Pancreas (tissue), 10 donors: ENCODE measurements around the gene LAMA2. TPM values are rescaled to one million over a fixed set of nuclear protein-coding genes. Genes with fewer than 3 reads are reported as not detected.

Experiments
- ATAC-seq, 4 donors: fragments of 200-7000 bp; cut with Tn5 transposase; one replicate each; pipeline versions ENCODE4 v1.8.0 to v1.9.1; 2020; ENCODE audit warnings: mild to moderate bottlenecking in 4 of 4, moderate library complexity in 4 of 4
- DNase-seq, 6 donors: peaks; one replicate each; pipeline ENCODE4 v3.0.0-alpha.2; 2020
- FAIRE-seq: peaks from 2 replicates; lab custom pipeline; 2012; peaks lifted over from hg19 to GRCh38; lab: Jason Lieb, UNC
- H3K27ac ChIP-seq, 4 donors: fragments of 200-600 bp; sonication (generic); 1 replicate in 3 of 4; 2 replicates in 1 of 4; pipeline versions ENCODE4 v1.5.0 to v1.8.0; 2020
- H3K27me3 ChIP-seq, 4 donors: fragments of 200-600 bp; one replicate each; pipeline ENCODE4 v1.8.0; 2021
- H3K36me3 ChIP-seq, 3 donors: fragments of 200-600 bp; sonication (generic) in 1 of 3; one replicate each; pipeline versions ENCODE4 v1.5.0 to v1.8.0; 2020 to 2021
- H3K4me1 ChIP-seq, 3 donors: fragments of 200-600 bp; one replicate each; pipeline ENCODE4 v1.8.0; 2021
- H3K4me3 ChIP-seq, 4 donors: fragments of 200-600 bp; sonication (generic) in 2 of 4; one replicate each; pipeline versions ENCODE4 v1.5.0 to v1.8.0; 2020 to 2021
- H3K9me3 ChIP-seq, 4 donors: fragments of 200-600 bp; one replicate each; pipeline ENCODE4 v1.8.0; 2021
- WGBS, 2 donors: extraction: QIAGEN DNeasy Blood & Tissue Kit; methylation state at CpG; one replicate each; pipeline ENCODE4 v1.1.7; 2013; 5-methylcytosine and 5-hydroxymethylcytosine counted together
- intact Hi-C, 3 donors: fragments of 100-400 bp; cut with DNase I; formaldehyde crosslinking; loops; one replicate each; pipeline versions ENCODE4 v1.11.1 to v1.14.2; 2022
- polyA plus RNA-seq, 2 donors: library from polyadenylated mRNA; stranded (reverse); fragments of 200-250 nt; gene quantifications; one replicate each; pipeline ENCODE4 v1.2.3, GENCODE V29; 2013
- total RNA-seq, 6 donors: library from RNA; stranded (reverse); fragmentation: NEBNext Ultra II Directional in 4 of 6; extraction: Animal tissue kit (Norgen Biotek cat#: 25700) in 4 of 6; gene quantifications; one replicate each; pipeline versions ENCODE4 v1.2.1 to v1.2.4, GENCODE V29; 2021 to 2023
- TF ChIP-seq, protein P1 (sequence below), 4 donors: fragments of 200-600 bp; sonication (generic) in 3 of 4; IDR thresholded peaks; one replicate each; pipeline versions ENCODE4 v1.5.0 to v1.8.0; 2021; ENCODE audit warnings: antibody characterized with exemption in 4 of 4
- donor health status: healthy with polysubstance abuse.
- donor health status: DM: no; HTN: no; CAD: no; lungs with moderate emphysema.
- donor health status: DM: no; HTN: no; CAD: no.
- donor health status: control.
- donor health status: control.
- donor health status: Bipolar disorder and iron deficiency.
- donor health status: DM: yes; HTN: yes; CAD: no.
- donor health status: DM: no; HTN: no; CAD: no.
- donor health status: DM: no; HTN: no; CAD: no.
- donor health status: DM: yes; HTN: yes; CAD: no.

LAMA2 gene
- total and polyA plus RNA-seq, 8 donors, result 1.2 to 26.2 (median 6.2) TPM

DNA sequence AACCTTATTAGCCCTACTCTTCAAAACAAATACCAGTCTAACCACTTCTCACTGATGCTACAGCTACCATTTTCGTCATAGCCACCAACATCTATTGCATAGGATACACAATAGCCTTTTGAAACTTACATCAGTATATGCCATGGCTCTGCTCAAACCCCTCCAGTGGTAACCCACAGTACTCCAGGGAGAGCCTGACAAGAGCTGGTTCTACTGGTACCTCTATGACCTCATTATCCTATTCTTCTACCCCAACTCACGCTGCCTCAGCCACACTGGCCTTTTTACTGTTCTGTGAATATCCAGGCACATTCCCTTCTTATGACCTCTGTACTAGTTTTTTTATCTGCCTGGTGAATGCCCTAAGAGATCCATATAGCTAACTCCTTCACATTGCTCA lies 669.5 kb downstream of the LAMA2 start:
- H3K4me3 ChIP-seq, result no peak overlapping the region
- no peaks in the 10 kb centered on the region for H3K9me3 ChIP-seq
- TF ChIP-seq, protein P1, sequence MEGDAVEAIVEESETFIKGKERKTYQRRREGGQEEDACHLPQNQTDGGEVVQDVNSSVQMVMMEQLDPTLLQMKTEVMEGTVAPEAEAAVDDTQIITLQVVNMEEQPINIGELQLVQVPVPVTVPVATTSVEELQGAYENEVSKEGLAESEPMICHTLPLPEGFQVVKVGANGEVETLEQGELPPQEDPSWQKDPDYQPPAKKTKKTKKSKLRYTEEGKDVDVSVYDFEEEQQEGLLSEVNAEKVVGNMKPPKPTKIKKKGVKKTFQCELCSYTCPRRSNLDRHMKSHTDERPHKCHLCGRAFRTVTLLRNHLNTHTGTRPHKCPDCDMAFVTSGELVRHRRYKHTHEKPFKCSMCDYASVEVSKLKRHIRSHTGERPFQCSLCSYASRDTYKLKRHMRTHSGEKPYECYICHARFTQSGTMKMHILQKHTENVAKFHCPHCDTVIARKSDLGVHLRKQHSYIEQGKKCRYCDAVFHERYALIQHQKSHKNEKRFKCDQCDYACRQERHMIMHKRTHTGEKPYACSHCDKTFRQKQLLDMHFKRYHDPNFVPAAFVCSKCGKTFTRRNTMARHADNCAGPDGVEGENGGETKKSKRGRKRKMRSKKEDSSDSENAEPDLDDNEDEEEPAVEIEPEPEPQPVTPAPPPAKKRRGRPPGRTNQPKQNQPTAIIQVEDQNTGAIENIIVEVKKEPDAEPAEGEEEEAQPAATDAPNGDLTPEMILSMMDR (IDR thresholded peaks at IDR 0.05), result no peak
- no peaks in the 10 kb centered on the region for H3K4me1 ChIP-seq
- no peak for DNase-seq
- intact Hi-C loops, result no loop called here
- H3K27me3 ChIP-seq, result no peaks in the 10 kb centered on the region
- H3K27ac ChIP-seq, result no peak overlapping the region
- WGBS, 2 donors, result 93 to 95% methylated on average over 2 of the region's 2 CpGs
- ATAC-seq, result no peak
- FAIRE-seq, result no peak
- no peaks in the 10 kb centered on the region for H3K36me3 ChIP-seq

- 88 to 91% methylated on average over 5 of the region's 5 CpGs for WGBS, 2 donors
- no peaks in the 10 kb centered on the region for H3K9me3 ChIP-seq
- no peak for ATAC-seq
- H3K27me3 ChIP-seq, result no peaks in the 10 kb centered on the region
- H3K4me1 ChIP-seq, result no peaks in the 10 kb centered on the region
- H3K27ac ChIP-seq, result no peak overlapping the region
- no peak for DNase-seq
- intact Hi-C loops, result no loop called here
- H3K36me3 ChIP-seq, result no peaks in the 10 kb centered on the region
- no peak for FAIRE-seq
- TF ChIP-seq, protein P1 (IDR thresholded peaks at IDR 0.05), result no peak
- H3K4me3 ChIP-seq, result no peak overlapping the region
Observed at GRCh38 chr6:129555206-129555832, 672.4 kb downstream of the LAMA2 start.

GRCh38 chr6:129558248-129558647 lies 675.3 kb downstream of the LAMA2 start:
- DNase-seq (no peak), FAIRE-seq (no peak), ATAC-seq (no peak)
- intact Hi-C loops, result no loop called here
- H3K27ac ChIP-seq, result no peak overlapping the region
- no peak overlapping the region for H3K4me3 ChIP-seq
- TF ChIP-seq, protein P1 (IDR thresholded peaks at IDR 0.05), result no peak
- no peaks in the 10 kb centered on the region for H3K9me3 ChIP-seq
- no peaks in the 10 kb centered on the region for H3K36me3 ChIP-seq
- H3K27me3 ChIP-seq, result no peaks in the 10 kb centered on the region
- H3K4me1 ChIP-seq, result no peaks in the 10 kb centered on the region
- WGBS, 2 donors, result 86 to 92% methylated on average over 1 of the region's 1 CpG

- Histone ChIP-seq H3K4me1 (no peaks in the 10 kb centered on the region), H3K27ac (no peak overlapping the region), H3K9me3 (no peaks in the 10 kb centered on the region), H3K4me3 (no peak overlapping the region), H3K27me3 (no peaks in the 10 kb centered on the region), H3K36me3 (no peaks in the 10 kb centered on the region)
- ATAC-seq (no peak), DNase-seq (no peak), FAIRE-seq (no peak)
- TF ChIP-seq, protein P1 (IDR thresholded peaks at IDR 0.05), result no peak
- WGBS, 2 donors, result 82 to 94% methylated on average over 4 of the region's 4 CpGs
- intact Hi-C loops, result loop anchor here in 1 of 3 donors (10.0 kb wide), 1 partner anchor 61 kb away; no protein-coding TSS in a partner anchor
Observed at GRCh38 chr6:129565366-129565765, 682.4 kb downstream of the LAMA2 start.

DNA sequence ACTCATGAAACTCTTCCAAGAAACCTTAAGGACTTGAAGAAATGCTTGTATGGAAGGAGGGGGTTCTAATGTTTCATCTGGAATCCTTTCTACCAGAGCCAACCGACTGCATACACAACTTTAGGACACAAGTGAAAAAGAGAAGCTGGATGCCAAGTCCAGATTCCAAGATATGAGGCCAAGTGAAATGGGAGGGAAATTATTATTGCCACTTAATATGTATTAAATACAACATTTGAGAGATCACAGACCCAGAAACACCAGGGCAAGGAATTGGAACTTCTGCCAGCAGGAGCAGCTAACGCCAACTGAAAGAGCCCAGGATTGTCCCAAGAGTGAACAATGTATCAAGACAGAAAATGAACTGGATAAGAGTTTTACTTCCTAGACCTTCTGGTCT lies 682.9 kb downstream of the LAMA2 start:
- Histone ChIP-seq H3K27ac (no peak overlapping the region), H3K9me3 (no peaks in the 10 kb centered on the region), H3K27me3 (no peaks in the 10 kb centered on the region), H3K36me3 (no peaks in the 10 kb centered on the region), H3K4me3 (no peak overlapping the region), H3K4me1 (no peaks in the 10 kb centered on the region)
- FAIRE-seq (no peak), DNase-seq (no peak), ATAC-seq (no peak)
- intact Hi-C loops, result loop anchor here in 1 of 3 donors (10.0 kb wide), 1 partner anchor 61 kb away; no protein-coding TSS in a partner anchor
- TF ChIP-seq, protein P1 (IDR thresholded peaks at IDR 0.05), result no peak
- 75 to 81% methylated on average over 2 of the region's 2 CpGs for WGBS, 2 donors
